ENCODE results near the gene PDLIM5. TPM values are rescaled to one million over a fixed set of nuclear protein-coding genes. Genes with fewer than 3 reads are reported as not detected.

Gene PDLIM5
- total RNA-seq, 1 donor from 2014 or later: 71.0 TPM

- no peak for TF ChIP-seq CTCF (conservative IDR thresholded peaks at IDR 0.05)
- no peak overlapping the region for H3K27ac Mint-ChIP-seq (ENCODE audit: unreplicated experiment)
- no peak overlapping the region for H3K4me3 Mint-ChIP-seq
- no peaks in the 10 kb centered on the region for H3K4me1 Mint-ChIP-seq
- H3K36me3 Mint-ChIP-seq (ENCODE audit: low read depth): no peaks in the 10 kb centered on the region
- no peaks in the 10 kb centered on the region for H3K27me3 Mint-ChIP-seq (ENCODE audit: low read depth)
- H3K9me3 Mint-ChIP-seq: peaks cover 2% of the 10 kb centered on the region
- DNase-seq (ENCODE audit: low read depth, low spot score): no peak
These were observed 262.8 kb downstream of the PDLIM5 start for GRCh38 chr4:94714365-94715160.

- H3K36me3 Mint-ChIP-seq (ENCODE audit: low read depth): no peaks in the 10 kb centered on the region
- peaks cover 2% of the 10 kb centered on the region for H3K9me3 Mint-ChIP-seq
- DNase-seq (ENCODE audit: low read depth, low spot score): no peak
- H3K4me3 Mint-ChIP-seq: no peak overlapping the region
- H3K4me1 Mint-ChIP-seq: no peaks in the 10 kb centered on the region
- no peak for TF ChIP-seq CTCF (conservative IDR thresholded peaks at IDR 0.05)
- H3K27me3 Mint-ChIP-seq (ENCODE audit: low read depth): no peaks in the 10 kb centered on the region
- H3K27ac Mint-ChIP-seq (ENCODE audit: unreplicated experiment): no peak overlapping the region
These were observed 264.0 kb downstream of the PDLIM5 start for GRCh38 chr4:94715726-94716125.

Other genes starting within 250 kb of the PDLIM5 start
- 57.7 and 60.8 TPM in 2 replicates for gene SMARCAD1, start 244.1 kb upstream of the PDLIM5 start, total RNA-seq
- not detected in 2 replicates for gene HPGDS, start 109.1 kb upstream of the PDLIM5 start, total RNA-seq

All from neural crest cell (in vitro differentiated cells).